H1 (cell line): ENCODE data around the gene SUCLG2. TPM values are rescaled to one million over a fixed set of nuclear protein-coding genes. Genes with fewer than 3 reads are reported as not detected.

Experiments
- BRCA1 ChIP-seq: IDR thresholded peaks from 2 replicates; pipeline ENCODE4 v1.6.1; 2012; ENCODE audit warnings: low read depth, low read length, improper control_type of control experiment
- CTBP2 ChIP-seq: IDR thresholded peaks from 2 replicates; pipeline ENCODE4 v1.7.0; 2011; ENCODE audit warnings: borderline replicate concordance, mild to moderate bottlenecking, moderate library complexity, mixed read lengths, low read length; ENCODE audit not compliant: insufficient read depth, insufficient read length
- KDM1A ChIP-seq: fragments of 200-600, 300-600 bp; sonication (generic); IDR thresholded peaks from 2 replicates; pipeline ENCODE4 v1.7.1; 2016; ENCODE audit warnings: mild to moderate bottlenecking, low read length, borderline replicate concordance
- RBBP5 ChIP-seq: IDR thresholded peaks from 2 replicates; pipeline ENCODE4 v1.7.1; 2012; ENCODE audit warnings: low read depth, mild to moderate bottlenecking, inconsistent platforms, low read length, moderate library complexity, borderline replicate concordance
- RXRA ChIP-seq: IDR thresholded peaks from 2 replicates; pipeline ENCODE4 v1.6.1; 2011; ENCODE audit warnings: low read depth, mild to moderate bottlenecking, low read length, moderate library complexity; ENCODE audit not compliant: insufficient read depth
- SIN3A ChIP-seq, 2 experiments: IDR thresholded peaks in 1 of 2; conservative IDR thresholded peaks in 1 of 2; 2 replicates each; pipeline ENCODE4 v1.6.1; 2011 to 2012; ENCODE audit warnings: low read length in 2 of 2, improper control_type of control experiment in 1 of 2, low read depth in 1 of 2, mild to moderate bottlenecking in 1 of 2
- polyA plus RNA-seq, 7 experiments: library from polyadenylated mRNA; depleted of rRNA in 3 of 7; stranded (reverse) in 5 of 7; unstranded in 2 of 7; fragments of >200 nt in 5 of 7; fragments of 200-250 nt in 2 of 7; gene quantifications; 1 replicate in 5 of 7; 2 replicates in 1 of 7; 4 replicates in 1 of 7; pipeline versions ENCODE4 v1.2.1 to v1.2.3, GENCODE V29; 2011 to 2013; ENCODE audit warnings: missing spikeins in 2 of 7, mixed read lengths in 2 of 7
- total RNA-seq: library from RNA; stranded (reverse); fragmentation: NEBNext Ultra II Directional; extraction: Animal tissue kit (Norgen Biotek cat#: 25700); gene quantifications from 2 replicates; pipeline ENCODE4 v1.2.1, GENCODE V29; 2021

The SUCLG2 gene
- total and polyA plus RNA-seq, 2 of the 8 experiments (the other 6 are each of a cell fraction or from before 2014, with no cell fraction given): 12.9 to 46.2 TPM

DNA sequence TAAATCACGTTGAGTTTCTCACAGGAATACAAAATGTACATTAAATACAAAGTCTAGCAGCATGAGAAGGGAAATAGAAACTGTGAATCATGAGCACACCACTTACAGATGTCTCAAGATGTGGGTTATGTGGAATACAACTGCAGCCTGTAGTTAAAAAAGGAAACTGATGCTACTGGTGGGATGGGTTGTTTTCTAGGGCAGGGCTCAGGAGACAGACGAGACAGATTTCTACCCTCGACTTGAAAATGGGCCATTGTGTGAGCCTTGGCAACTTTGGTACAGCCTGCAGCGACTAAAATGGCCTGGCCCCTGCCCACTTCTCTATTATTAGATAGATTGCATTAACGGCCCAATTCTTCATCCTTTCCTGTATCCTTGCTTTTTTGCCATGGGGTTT, 293.1 kb downstream of the SUCLG2 start (continued):
- no peak for TF ChIP-seq SIN3A (conservative IDR thresholded peaks at IDR 0.05 in 1 of 2, IDR thresholded peaks at IDR 0.05 in 1 of 2; ENCODE audit: low read depth in 1 of 2, low read length in 2 of 2)
- TF ChIP-seq BRCA1: no peak
- TF ChIP-seq CTBP2: no peak
- TF ChIP-seq RBBP5: no peak
- no peak for TF ChIP-seq KDM1A
- no peak for TF ChIP-seq RXRA
- TF ChIP-seq, all 59 proteins: peak for 0
